ENCODE data around the gene DNAI2.

- TF ChIP-seq CREB5 (CRISPR knock-in tag; IDR thresholded peaks at IDR 0.05; ENCODE audit: low read depth): no peak
- TF ChIP-seq SNAI2 (CRISPR knock-in tag; IDR thresholded peaks at IDR 0.05): no peak
- no peak for TF ChIP-seq RARB (CRISPR knock-in tag; IDR thresholded peaks at IDR 0.05)
- no peak for TF ChIP-seq ZFP3 (CRISPR knock-in tag; IDR thresholded peaks at IDR 0.05)
- TF ChIP-seq ZC3H10 (CRISPR knock-in tag; IDR thresholded peaks at IDR 0.05): no peak
- no peak for TF ChIP-seq ARNTL (CRISPR knock-in tag; IDR thresholded peaks at IDR 0.05; ENCODE audit: borderline replicate concordance, low read depth)
- TF ChIP-seq ZFP30 (CRISPR knock-in tag; IDR thresholded peaks at IDR 0.05): no peak
- TF ChIP-seq POU6F1 (CRISPR knock-in tag; IDR thresholded peaks at IDR 0.05; ENCODE audit: borderline replicate concordance, low read depth): no peak
- TF ChIP-seq ZNF8 (CRISPR knock-in tag; IDR thresholded peaks at IDR 0.05): no peak
- no peak for TF ChIP-seq ZNF565 (CRISPR knock-in tag; conservative IDR thresholded peaks at IDR 0.05; ENCODE audit: low read depth)
- TF ChIP-seq PATZ1 (CRISPR knock-in tag; IDR thresholded peaks at IDR 0.05; ENCODE audit: borderline replicate concordance): no peak
Measured at GRCh38 chr17:74325743-74326379, 51.8 kb downstream of the DNAI2 start, which contains the start of gene KIF19.

All from SK-N-SH treated with all-trans-retinoic acid at 6 μM for 48 hours (cell line).